ENCODE results near the gene DBR1.

Gene DBR1

GRCh38 chr3:138213398-138214085, 38.8 kb upstream of the DBR1 start:
- no peak for DNase-seq (ENCODE audit: low read depth)
- no peak overlapping the region for H3K4me3 ChIP-seq (ENCODE audit: low read depth, low read length)
- TF ChIP-seq, protein P1, sequence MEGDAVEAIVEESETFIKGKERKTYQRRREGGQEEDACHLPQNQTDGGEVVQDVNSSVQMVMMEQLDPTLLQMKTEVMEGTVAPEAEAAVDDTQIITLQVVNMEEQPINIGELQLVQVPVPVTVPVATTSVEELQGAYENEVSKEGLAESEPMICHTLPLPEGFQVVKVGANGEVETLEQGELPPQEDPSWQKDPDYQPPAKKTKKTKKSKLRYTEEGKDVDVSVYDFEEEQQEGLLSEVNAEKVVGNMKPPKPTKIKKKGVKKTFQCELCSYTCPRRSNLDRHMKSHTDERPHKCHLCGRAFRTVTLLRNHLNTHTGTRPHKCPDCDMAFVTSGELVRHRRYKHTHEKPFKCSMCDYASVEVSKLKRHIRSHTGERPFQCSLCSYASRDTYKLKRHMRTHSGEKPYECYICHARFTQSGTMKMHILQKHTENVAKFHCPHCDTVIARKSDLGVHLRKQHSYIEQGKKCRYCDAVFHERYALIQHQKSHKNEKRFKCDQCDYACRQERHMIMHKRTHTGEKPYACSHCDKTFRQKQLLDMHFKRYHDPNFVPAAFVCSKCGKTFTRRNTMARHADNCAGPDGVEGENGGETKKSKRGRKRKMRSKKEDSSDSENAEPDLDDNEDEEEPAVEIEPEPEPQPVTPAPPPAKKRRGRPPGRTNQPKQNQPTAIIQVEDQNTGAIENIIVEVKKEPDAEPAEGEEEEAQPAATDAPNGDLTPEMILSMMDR (IDR thresholded peaks at IDR 0.05; ENCODE audit: low read depth, low read length, missing control alignments): no peak

- DNase-seq (ENCODE audit: low read depth): no peak
- no peak overlapping the region for H3K4me3 ChIP-seq (ENCODE audit: low read depth, low read length)
Observed at GRCh38 chr3:138210528-138210927, 35.8 kb upstream of the DBR1 start.

DNA sequence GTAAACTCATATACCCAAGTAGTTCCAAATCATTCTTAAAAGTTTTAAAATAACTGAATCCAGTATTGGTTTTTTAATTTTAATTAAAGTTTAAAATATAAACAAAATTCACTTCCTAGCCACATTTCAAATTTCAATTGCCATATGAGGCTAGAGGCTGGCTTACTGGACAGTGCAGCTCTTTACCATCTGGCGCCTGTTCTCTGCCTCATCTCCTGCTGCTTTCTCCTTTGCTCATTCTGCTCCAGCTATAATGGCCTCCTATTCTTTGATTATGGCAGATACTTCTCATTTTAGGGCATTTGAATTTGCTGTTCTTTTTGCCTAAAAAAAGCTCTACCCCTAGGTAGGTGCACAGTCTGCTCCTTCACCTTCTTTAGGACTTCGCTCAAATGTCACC, 31.5 kb upstream of the DBR1 start:
- TF ChIP-seq, protein P1 (IDR thresholded peaks at IDR 0.05; ENCODE audit: low read depth, low read length, missing control alignments): no peak
- no peak for DNase-seq (ENCODE audit: low read depth)
- no peak overlapping the region for H3K4me3 ChIP-seq (ENCODE audit: low read depth, low read length)

More at GRCh38 chr3:138210528-138210927, 35.8 kb upstream of the DBR1 start:
- TF ChIP-seq, protein P1 (IDR thresholded peaks at IDR 0.05; ENCODE audit: low read depth, low read length, missing control alignments): no peak

GRCh38 chr3:138205527-138205926, 30.8 kb upstream of the DBR1 start:
- TF ChIP-seq, protein P1 (IDR thresholded peaks at IDR 0.05; ENCODE audit: low read depth, low read length, missing control alignments): no peak
- DNase-seq (ENCODE audit: low read depth): no peak
- H3K4me3 ChIP-seq (ENCODE audit: low read depth, low read length): no peak overlapping the region

GRCh38 chr3:138203938-138204337, 29.2 kb upstream of the DBR1 start:
- DNase-seq (ENCODE audit: low read depth): no peak
- TF ChIP-seq, protein P1 (IDR thresholded peaks at IDR 0.05; ENCODE audit: low read depth, low read length, missing control alignments): no peak
- no peak overlapping the region for H3K4me3 ChIP-seq (ENCODE audit: low read depth, low read length)

DNA sequence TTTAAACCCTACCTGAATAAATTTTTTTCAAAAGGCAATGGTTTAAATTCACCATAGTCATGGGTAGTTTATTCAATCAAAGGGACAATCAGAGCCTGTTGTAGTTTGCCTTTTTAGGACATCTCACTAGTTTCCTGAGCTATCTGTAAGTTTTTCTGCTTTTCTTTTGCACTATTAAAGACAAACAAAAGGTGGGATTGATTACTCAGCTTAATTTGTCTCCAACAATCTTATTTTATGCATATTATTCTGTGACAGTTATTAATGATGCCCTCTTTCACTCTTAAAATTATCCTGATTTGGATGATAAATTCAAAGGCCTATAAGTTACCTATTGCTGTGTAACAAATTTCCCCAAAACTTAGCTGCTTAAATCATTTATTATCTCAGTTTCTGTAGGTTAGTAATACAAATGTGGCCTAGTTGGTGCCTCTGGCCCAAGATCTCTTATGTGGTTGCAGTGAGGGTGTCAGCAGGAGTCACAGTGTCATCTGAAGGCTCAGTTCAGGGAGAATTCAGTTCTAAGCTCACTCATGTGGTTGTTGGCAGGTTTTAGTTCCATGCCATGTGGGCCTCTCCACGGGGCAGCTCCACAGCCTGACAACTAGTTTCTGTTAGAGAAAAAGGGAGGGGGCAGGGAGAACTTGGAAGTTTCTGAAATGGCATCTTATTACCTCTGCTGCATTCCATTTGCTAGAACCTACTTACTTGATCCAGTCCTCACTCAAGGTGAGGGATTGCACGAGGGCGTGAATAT, 28.4 kb upstream of the DBR1 start:
- DNase-seq (ENCODE audit: low read depth): no peak
- no peak overlapping the region for H3K4me3 ChIP-seq (ENCODE audit: low read depth, low read length)
- TF ChIP-seq, protein P1 (IDR thresholded peaks at IDR 0.05; ENCODE audit: low read depth, low read length, missing control alignments): no peak

Data from GM12864 (cell line).